Dedifferentiated amniotic fluid mesenchymal stem cell (primary cell): Measurements from ENCODE around the gene RRBP1.
A peak's percentile ranks its signal among the peaks of the same experiment; 100 is the strongest.

ENCODE experiments used
- DNase-seq: peaks from one replicate; pipeline ENCODE4 v3.0.0-alpha.2; 2016; ENCODE audit errors: extremely low spot score

The RRBP1 gene

GRCh38 chr20:17683218-17684076 lies 1.4 kb upstream of the RRBP1 start:
- DNase-seq = no peak

GRCh38 chr20:17682889-17683198 lies 802 bp upstream of the RRBP1 start:
- no peak for DNase-seq

GRCh38 chr20:17681726-17682102 lies 328 bp downstream of the RRBP1 start:
- no peak for DNase-seq

- DNase-seq = peak; percentile 64
Measured at GRCh38 chr20:17680836-17681725, 961 bp downstream of the RRBP1 start.

GRCh38 chr20:17679941-17680835 lies 1.9 kb downstream of the RRBP1 start:
- peak; percentile 48 for DNase-seq

GRCh38 chr20:17678886-17679285 lies 3.2 kb downstream of the RRBP1 start:
- no peak for DNase-seq

GRCh38 chr20:17678295-17678694 lies 3.7 kb downstream of the RRBP1 start:
- DNase-seq = no peak

- no peak for DNase-seq
Measured at GRCh38 chr20:17676942-17677341, 5.1 kb downstream of the RRBP1 start.

- DNase-seq = no peak
Measured at GRCh38 chr20:17676378-17676759, 5.7 kb downstream of the RRBP1 start.

- no peak for DNase-seq
Measured at GRCh38 chr20:17675519-17676377, 6.3 kb downstream of the RRBP1 start.

- no peak for DNase-seq
Measured at GRCh38 chr20:17674722-17675518, 7.1 kb downstream of the RRBP1 start.

GRCh38 chr20:17673084-17673483 lies 9.0 kb downstream of the RRBP1 start:
- DNase-seq = no peak

- no peak for DNase-seq
Measured at GRCh38 chr20:17671565-17671964, 10.5 kb downstream of the RRBP1 start.

- DNase-seq = no peak
Measured at GRCh38 chr20:17671011-17671410, 11.0 kb downstream of the RRBP1 start.

GRCh38 chr20:17669306-17669931 lies 12.6 kb downstream of the RRBP1 start:
- no peak for DNase-seq

GRCh38 chr20:17668432-17668831 lies 13.6 kb downstream of the RRBP1 start:
- DNase-seq = no peak

GRCh38 chr20:17667445-17667844 lies 14.6 kb downstream of the RRBP1 start:
- DNase-seq = no peak

- peak; percentile 74 for DNase-seq
Measured at GRCh38 chr20:17666481-17666880, 15.6 kb downstream of the RRBP1 start.

- no peak for DNase-seq
Measured at GRCh38 chr20:17665756-17666155, 16.3 kb downstream of the RRBP1 start.
